ENCODE measurements around the gene ACAD8. TPM values are rescaled to one million over a fixed set of nuclear protein-coding genes. Genes with fewer than 3 reads are reported as not detected.

Gene ACAD8
- total and polyA plus RNA-seq, 7 experiments from 2014 or later = 18.5 to 40.2 (median 26.1) TPM

DNA sequence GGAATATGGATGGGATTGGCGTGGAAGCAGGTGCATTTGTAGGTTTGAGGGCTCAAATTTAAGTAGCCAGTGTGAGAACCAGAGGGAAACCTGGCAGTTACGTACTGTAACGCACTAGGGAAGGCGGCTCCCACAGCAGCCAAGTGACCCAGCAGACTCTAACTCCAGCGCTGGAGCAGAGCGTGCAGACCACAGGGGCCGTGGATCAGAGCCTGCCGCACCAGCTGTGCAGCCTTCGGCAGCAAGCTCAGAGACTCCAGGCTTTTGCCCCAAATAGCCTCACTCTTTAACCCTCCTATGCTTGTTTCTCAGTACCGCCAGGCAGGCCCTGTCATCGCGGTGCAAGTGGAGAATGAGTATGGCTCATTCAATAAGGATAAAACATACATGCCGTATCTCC lies 35.1 kb downstream of the ACAD8 start:
- H3K4me3 ChIP-seq (ENCODE audit: low read length) = no peak overlapping the region
- intact Hi-C loops (cut with micrococcal nuclease) = no loop called here
- ChIA-PET POLR2A (no interaction called here), CTCF (no interaction called here)
- no peaks in the 10 kb centered on the region for H3K27me3 Mint-ChIP-seq
- ATAC-seq (no peak), DNase-seq (no peak)
- H3K36me3 Mint-ChIP-seq = no peaks in the 10 kb centered on the region
- H3K27ac ChIP-seq (ENCODE audit: low read depth, low read length) = no peak overlapping the region
- H3K4me1 ChIP-seq (ENCODE audit: control insufficient read depth in 2 of 2, insufficient read depth in 2 of 2, low read length in 2 of 2) = no peaks in the 10 kb centered on the region
- no peaks in the 10 kb centered on the region for H3K9me3 Mint-ChIP-seq
- no peaks in the 10 kb centered on the region for H3K27me3 ChIP-seq (ENCODE audit: control insufficient read depth in 2 of 2, insufficient read depth in 2 of 2, low read length in 2 of 2)
- H3K4me3 Mint-ChIP-seq = no peak overlapping the region
- H3K4me1 Mint-ChIP-seq = no peaks in the 10 kb centered on the region
- H3K36me3 ChIP-seq (ENCODE audit: control insufficient read depth in 2 of 3, insufficient read depth in 3 of 3, low read length in 3 of 3) = no peaks in the 10 kb centered on the region
- H3K27ac Mint-ChIP-seq = no peak overlapping the region
- H3K9me3 ChIP-seq (ENCODE audit: control insufficient read depth in 2 of 3, low read length in 3 of 3) = no peaks in the 10 kb centered on the region

DNA sequence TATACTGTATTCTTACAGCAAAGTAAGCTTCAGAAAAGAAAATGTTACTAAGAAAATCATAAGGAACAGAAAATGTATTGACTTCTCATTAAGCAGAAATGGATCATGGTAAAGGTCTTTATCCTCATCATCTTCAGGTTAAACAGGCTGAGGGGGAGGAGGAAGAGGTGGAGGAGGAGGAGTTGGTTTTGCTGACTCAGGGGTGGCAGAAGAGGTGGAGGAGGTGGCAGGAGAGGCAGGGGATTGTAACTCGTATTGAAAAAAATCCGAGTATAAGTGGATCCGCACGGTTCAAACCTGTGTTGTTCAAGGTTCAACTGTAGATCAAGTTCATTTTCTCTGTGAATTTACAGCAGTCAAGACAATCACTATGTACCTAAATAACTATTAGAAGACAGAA lies 35.8 kb downstream of the ACAD8 start:
- no peaks in the 10 kb centered on the region for H3K4me1 ChIP-seq (ENCODE audit: control insufficient read depth in 2 of 2, insufficient read depth in 2 of 2, low read length in 2 of 2)
- DNase-seq (no peak), ATAC-seq (no peak)
- Mint-ChIP-seq H3K27me3 (no peaks in the 10 kb centered on the region), H3K4me1 (no peaks in the 10 kb centered on the region), H3K9me3 (no peaks in the 10 kb centered on the region), H3K4me3 (no peak overlapping the region), H3K27ac (no peak overlapping the region), H3K36me3 (peaks cover 0 to under 1% (median 0%) of the 10 kb centered on the region in 5 donors)
- no peak overlapping the region for H3K4me3 ChIP-seq (ENCODE audit: low read length)
- ChIA-PET POLR2A (no interaction called here), CTCF (no interaction called here)
- H3K27me3 ChIP-seq (ENCODE audit: control insufficient read depth in 2 of 2, insufficient read depth in 2 of 2, low read length in 2 of 2) = no peaks in the 10 kb centered on the region
- no peak overlapping the region for H3K27ac ChIP-seq (ENCODE audit: low read depth, low read length)
- H3K36me3 ChIP-seq (ENCODE audit: control insufficient read depth in 2 of 3, insufficient read depth in 3 of 3, low read length in 3 of 3) = no peaks in the 10 kb centered on the region
- intact Hi-C loops (cut with micrococcal nuclease) = no loop called here
- no peaks in the 10 kb centered on the region for H3K9me3 ChIP-seq (ENCODE audit: control insufficient read depth in 2 of 3, low read length in 3 of 3)

DNA sequence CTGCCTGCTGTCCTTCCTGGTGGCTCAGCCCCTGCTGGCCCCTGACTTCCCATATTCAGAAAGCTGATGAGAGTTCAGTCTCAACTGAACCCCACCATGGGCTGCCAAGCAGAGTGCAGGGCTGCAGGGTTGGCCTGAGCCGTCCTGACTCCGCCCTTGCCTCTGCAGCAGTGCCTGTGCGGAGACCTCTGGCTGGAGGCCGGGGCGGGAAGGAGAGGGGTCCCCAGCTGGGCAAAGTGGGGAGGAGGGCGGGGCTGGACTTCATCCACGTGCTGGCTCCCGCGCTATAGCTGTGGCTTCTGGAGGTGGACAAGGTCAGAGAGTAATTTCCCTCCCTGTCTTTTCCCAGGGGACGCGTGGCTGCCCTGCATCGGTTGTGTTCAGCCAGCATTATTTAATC lies 36.4 kb downstream of the ACAD8 start:
- Mint-ChIP-seq H3K36me3 (peaks cover 0 to 4% (median 0%) of the 10 kb centered on the region in 5 donors), H3K27ac (no peak overlapping the region), H3K4me3 (no peak overlapping the region), H3K4me1 (no peaks in the 10 kb centered on the region), H3K27me3 (no peaks in the 10 kb centered on the region), H3K9me3 (no peaks in the 10 kb centered on the region)
- no peaks in the 10 kb centered on the region for H3K36me3 ChIP-seq (ENCODE audit: control insufficient read depth in 2 of 3, insufficient read depth in 3 of 3, low read length in 3 of 3)
- no peaks in the 10 kb centered on the region for H3K4me1 ChIP-seq (ENCODE audit: control insufficient read depth in 2 of 2, insufficient read depth in 2 of 2, low read length in 2 of 2)
- DNase-seq = no peak
- intact Hi-C loops (cut with micrococcal nuclease) = no loop called here
- no peaks in the 10 kb centered on the region for H3K9me3 ChIP-seq (ENCODE audit: control insufficient read depth in 2 of 3, low read length in 3 of 3)
- no peak overlapping the region for H3K27ac ChIP-seq (ENCODE audit: low read depth, low read length)
- ATAC-seq = no peak
- no peak overlapping the region for H3K4me3 ChIP-seq (ENCODE audit: low read length)
- POLR2A ChIA-PET = no interaction called here
- no peaks in the 10 kb centered on the region for H3K27me3 ChIP-seq (ENCODE audit: control insufficient read depth in 2 of 2, insufficient read depth in 2 of 2, low read length in 2 of 2)
- CTCF ChIA-PET = no interaction called here

DNA sequence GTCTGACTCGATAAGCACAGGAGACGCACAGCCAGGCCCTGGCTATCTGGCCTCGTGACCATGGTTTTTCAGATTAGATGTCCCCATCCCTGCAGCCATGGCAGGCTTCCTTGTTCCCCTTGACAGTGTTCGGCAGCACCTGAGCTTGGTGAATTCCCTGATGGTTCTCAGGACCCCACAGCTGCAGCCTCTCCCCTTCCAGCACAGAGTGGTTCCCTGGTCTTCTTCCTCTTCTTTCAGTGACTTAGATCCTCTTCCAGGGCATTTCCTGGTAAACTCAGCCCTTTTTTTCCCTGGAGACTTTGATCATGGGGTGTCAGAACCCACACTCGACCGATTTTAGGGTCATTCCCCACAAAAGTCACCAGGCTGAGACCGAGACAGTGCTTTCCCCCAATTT lies 37.3 kb downstream of the ACAD8 start:
- Mint-ChIP-seq H3K9me3 (no peaks in the 10 kb centered on the region), H3K27ac (no peak overlapping the region), H3K27me3 (no peaks in the 10 kb centered on the region), H3K4me1 (no peaks in the 10 kb centered on the region), H3K4me3 (no peak overlapping the region), H3K36me3 (peaks cover 0 to 4% (median 0%) of the 10 kb centered on the region in 5 donors)
- ATAC-seq (no peak), DNase-seq (no peak)
- H3K27me3 ChIP-seq (ENCODE audit: control insufficient read depth in 2 of 2, insufficient read depth in 2 of 2, low read length in 2 of 2) = no peaks in the 10 kb centered on the region
- H3K27ac ChIP-seq (ENCODE audit: low read depth, low read length) = no peak overlapping the region
- no peaks in the 10 kb centered on the region for H3K36me3 ChIP-seq (ENCODE audit: control insufficient read depth in 2 of 3, insufficient read depth in 3 of 3, low read length in 3 of 3)
- H3K4me3 ChIP-seq (ENCODE audit: low read length) = no peak overlapping the region
- no peaks in the 10 kb centered on the region for H3K4me1 ChIP-seq (ENCODE audit: control insufficient read depth in 2 of 2, insufficient read depth in 2 of 2, low read length in 2 of 2)
- intact Hi-C loops (cut with micrococcal nuclease) = no loop called here
- H3K9me3 ChIP-seq (ENCODE audit: control insufficient read depth in 2 of 3, low read length in 3 of 3) = no peaks in the 10 kb centered on the region
- ChIA-PET POLR2A (no interaction called here), CTCF (no interaction called here)

DNA sequence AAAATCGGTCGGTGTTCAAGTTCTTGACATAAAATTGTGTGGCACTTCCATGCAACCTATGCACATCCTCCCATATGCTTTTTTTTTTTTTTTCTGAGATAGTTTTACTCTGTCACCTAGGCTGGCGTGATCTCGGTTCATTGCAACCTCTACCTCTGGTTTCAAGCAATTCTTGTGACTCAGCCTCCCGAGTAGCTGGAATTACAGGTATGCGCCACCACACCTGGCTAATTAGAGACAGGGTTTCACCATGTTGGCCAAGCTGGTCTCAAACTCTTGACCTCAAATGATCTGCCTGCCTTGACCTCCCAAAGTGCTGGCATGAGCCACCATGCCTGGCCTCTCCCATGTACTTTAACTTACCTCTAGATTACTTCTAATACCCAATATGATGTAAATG lies 37.8 kb downstream of the ACAD8 start:
- Histone ChIP-seq H3K9me3 (ENCODE audit: control insufficient read depth in 2 of 3, low read length in 3 of 3) (no peaks in the 10 kb centered on the region), H3K27me3 (ENCODE audit: control insufficient read depth in 2 of 2, insufficient read depth in 2 of 2, low read length in 2 of 2) (no peaks in the 10 kb centered on the region), H3K36me3 (ENCODE audit: control insufficient read depth in 2 of 3, insufficient read depth in 3 of 3, low read length in 3 of 3) (no peaks in the 10 kb centered on the region), H3K27ac (ENCODE audit: low read depth, low read length) (no peak overlapping the region), H3K4me1 (ENCODE audit: control insufficient read depth in 2 of 2, insufficient read depth in 2 of 2, low read length in 2 of 2) (no peaks in the 10 kb centered on the region), H3K4me3 (ENCODE audit: low read length) (no peak overlapping the region)
- Mint-ChIP-seq H3K4me3 (no peak overlapping the region), H3K27me3 (no peaks in the 10 kb centered on the region), H3K9me3 (no peaks in the 10 kb centered on the region), H3K27ac (no peak overlapping the region), H3K4me1 (no peaks in the 10 kb centered on the region), H3K36me3 (peaks cover 0 to 6% (median 0%) of the 10 kb centered on the region in 5 donors)
- CTCF ChIA-PET = no interaction called here
- POLR2A ChIA-PET = no interaction called here
- DNase-seq (no peak), ATAC-seq (no peak)
- intact Hi-C loops (cut with micrococcal nuclease) = no loop called here

DNA sequence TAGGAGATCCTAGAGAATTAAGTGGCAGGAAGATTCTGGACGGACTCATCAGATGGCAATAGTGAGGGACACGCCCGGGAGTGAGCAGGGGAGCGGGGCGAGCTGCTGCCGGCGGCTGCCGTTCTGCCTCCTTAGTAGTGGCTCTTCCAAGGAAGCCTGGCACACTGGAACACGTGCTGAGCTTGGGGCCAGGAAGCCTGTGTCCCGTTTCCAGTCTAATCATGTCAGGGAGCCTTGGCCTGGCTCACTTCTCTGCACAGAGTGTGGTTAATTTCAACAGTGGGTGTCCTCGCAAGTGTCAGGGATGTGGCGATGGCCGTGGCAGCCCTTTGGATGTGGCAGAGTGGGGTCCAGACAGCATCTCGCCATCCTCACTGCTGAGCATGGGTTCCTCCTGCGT lies 39.3 kb downstream of the ACAD8 start:
- no peaks in the 10 kb centered on the region for H3K9me3 Mint-ChIP-seq
- H3K36me3 ChIP-seq (ENCODE audit: control insufficient read depth in 2 of 3, insufficient read depth in 3 of 3, low read length in 3 of 3) = no peaks in the 10 kb centered on the region
- ChIA-PET CTCF (interaction anchor here (1.1 kb wide), 1 partner anchor 17 kb away, joined by 3 read pairs; the partner anchor contains the start of gene GLB1L3), POLR2A (no interaction called here)
- ATAC-seq = no peak
- H3K27me3 ChIP-seq (ENCODE audit: control insufficient read depth in 2 of 2, insufficient read depth in 2 of 2, low read length in 2 of 2) = no peaks in the 10 kb centered on the region
- DNase-seq = no peak
- no peaks in the 10 kb centered on the region for H3K27me3 Mint-ChIP-seq
- H3K4me1 ChIP-seq (ENCODE audit: control insufficient read depth in 2 of 2, insufficient read depth in 2 of 2, low read length in 2 of 2) = no peaks in the 10 kb centered on the region
- no peaks in the 10 kb centered on the region for H3K4me1 Mint-ChIP-seq
- no peak overlapping the region for H3K27ac Mint-ChIP-seq
- H3K4me3 Mint-ChIP-seq = no peak overlapping the region
- intact Hi-C loops (cut with micrococcal nuclease) = no loop called here
- no peaks in the 10 kb centered on the region for H3K9me3 ChIP-seq (ENCODE audit: control insufficient read depth in 2 of 3, low read length in 3 of 3)
- H3K27ac ChIP-seq (ENCODE audit: low read depth, low read length) = no peak overlapping the region
- no peak overlapping the region for H3K4me3 ChIP-seq (ENCODE audit: low read length)
- peaks cover 0 to 6% (median 0%) of the 10 kb centered on the region in 5 donors for H3K36me3 Mint-ChIP-seq

DNA sequence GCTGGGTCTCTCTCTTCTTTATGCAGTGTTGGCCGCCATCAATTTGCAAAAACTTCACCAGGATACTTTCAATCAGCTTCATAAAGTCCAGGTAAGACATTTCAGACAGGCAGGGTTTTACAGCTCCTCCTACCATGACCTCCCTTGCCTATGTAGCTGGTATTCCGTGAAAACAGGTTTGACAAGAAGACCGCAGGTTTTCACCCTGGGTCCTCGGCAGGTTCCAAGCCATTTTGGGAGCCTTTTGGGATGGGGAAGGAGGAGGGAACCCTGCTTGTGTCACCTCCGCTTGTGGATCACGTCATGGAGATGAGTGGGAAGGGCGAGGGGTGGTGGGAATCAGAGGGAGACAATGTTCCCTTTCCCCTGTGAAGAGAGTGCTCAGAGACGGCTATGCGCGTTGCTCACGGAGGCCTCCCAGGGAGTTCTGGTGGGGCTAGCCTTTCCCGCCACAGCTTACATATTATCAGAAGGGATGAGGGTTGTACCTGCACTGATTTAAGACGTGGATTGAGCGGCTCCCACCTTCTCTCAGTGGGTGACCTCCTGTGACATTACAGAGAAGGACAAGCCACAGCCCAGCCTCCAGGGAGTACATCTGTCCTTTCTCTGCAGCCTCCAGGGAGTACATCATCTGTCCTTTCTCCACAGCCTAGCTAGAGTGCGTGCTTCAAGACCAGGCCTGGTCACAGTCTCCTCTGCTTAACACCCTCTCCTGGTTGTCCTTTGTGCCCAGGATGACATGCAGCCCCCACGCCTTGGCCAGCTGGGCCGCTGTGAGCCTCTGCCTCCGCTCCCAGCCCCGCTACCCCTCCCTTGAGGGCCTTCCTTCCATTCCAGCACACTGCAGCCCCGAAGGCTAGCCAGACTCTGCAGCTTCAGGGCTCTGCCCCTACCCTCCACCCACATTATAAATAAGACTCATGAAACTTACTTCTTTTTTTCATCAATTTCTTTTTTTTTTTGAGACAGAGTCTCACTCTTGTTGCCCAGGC lies 40.0 kb downstream of the ACAD8 start:
- ATAC-seq (no peak), DNase-seq (no peak)
- H3K4me1 Mint-ChIP-seq = no peaks in the 10 kb centered on the region
- ChIA-PET CTCF (interaction anchor here (0.6 to 1.1 kb wide), 2 partner anchors 17 to 20 kb away, joined by 3 read pairs; partner anchors contain the start of gene GLB1L3), POLR2A (no interaction called here)
- H3K27ac ChIP-seq (ENCODE audit: low read depth, low read length) = no peak overlapping the region
- no peaks in the 10 kb centered on the region for H3K9me3 Mint-ChIP-seq
- H3K27me3 Mint-ChIP-seq = no peaks in the 10 kb centered on the region
- H3K4me3 Mint-ChIP-seq = no peak overlapping the region
- no peaks in the 10 kb centered on the region for H3K27me3 ChIP-seq (ENCODE audit: control insufficient read depth in 2 of 2, insufficient read depth in 2 of 2, low read length in 2 of 2)
- no peak overlapping the region for H3K4me3 ChIP-seq (ENCODE audit: low read length)
- intact Hi-C loops (cut with micrococcal nuclease) = no loop called here
- H3K36me3 ChIP-seq (ENCODE audit: control insufficient read depth in 2 of 3, insufficient read depth in 3 of 3, low read length in 3 of 3) = no peaks in the 10 kb centered on the region
- H3K4me1 ChIP-seq (ENCODE audit: control insufficient read depth in 2 of 2, insufficient read depth in 2 of 2, low read length in 2 of 2) = no peaks in the 10 kb centered on the region
- no peaks in the 10 kb centered on the region for H3K9me3 ChIP-seq (ENCODE audit: control insufficient read depth in 2 of 3, low read length in 3 of 3)
- no peak overlapping the region for H3K27ac Mint-ChIP-seq
- H3K36me3 Mint-ChIP-seq = peaks cover 0 to 6% (median 0%) of the 10 kb centered on the region in 5 donors
